ENCODE data around the gene TCTN1. TPM values are rescaled to one million over a fixed set of nuclear protein-coding genes. Genes with fewer than 3 reads are reported as not detected.

TCTN1 gene
- total and polyA plus RNA-seq, 9 of the 15 experiments (the other 6 are each of a cell fraction or from before 2014, with no cell fraction given), result 0.32 to 12.5 (median 4.0) TPM

- TF ChIP-seq RB1 (IDR thresholded peaks at IDR 0.05; ENCODE audit: low read depth), result 0 out of 2 replicates have a peak, but pooled peaks have one; percentile 54
- peak; percentile 38 for TF ChIP-seq TBP (optimal IDR thresholded peaks at IDR 0.05; ENCODE audit: low read depth, low read length)
- no peak for TF ChIP-seq SREBF1 (IDR thresholded peaks at IDR 0.05; ENCODE audit: borderline replicate concordance, low read depth, low read length)
- peak; percentile 31; the same call in 1 of the 2 replicates for TF ChIP-seq CBX5 (IDR thresholded peaks at IDR 0.05; ENCODE audit: borderline replicate concordance, low read depth)
- peak; percentile 16; the same call in 1 of the 2 replicates for TF ChIP-seq ESRRA (IDR thresholded peaks at IDR 0.05; ENCODE audit: borderline replicate concordance, low read depth)
- TF ChIP-seq CTBP1 (IDR thresholded peaks at IDR 0.05; ENCODE audit: borderline replicate concordance), result peak; percentile 84; the same call in 1 of the 2 replicates
- peak; percentile 9; the same call in 1 of the 2 replicates for TF ChIP-seq JUND (IDR thresholded peaks at IDR 0.05; ENCODE audit: borderline replicate concordance, low read depth, low read length)
- no peak; the same call in 2 of the 3 replicates for TF ChIP-seq JUND (tag; IDR thresholded peaks at IDR 0.05; ENCODE audit: borderline replicate concordance, low read depth, low read length)
- TF ChIP-seq IFI16 (CRISPR knock-in tag; IDR thresholded peaks at IDR 0.05), result no peak
- TF ChIP-seq HDAC1 (IDR thresholded peaks at IDR 0.05), result peak in 1 of 2 experiments; percentile 89; a peak in 2 of 4 replicates
- peak; percentile 91 for TF ChIP-seq POLR2G (IDR thresholded peaks at IDR 0.05; ENCODE audit: low read depth, low read length)
- no peak for TF ChIP-seq HDAC3 (IDR thresholded peaks at IDR 0.05; ENCODE audit: borderline replicate concordance, partially characterized antibody)
- peak; percentile 93 for TF ChIP-seq CHD2 (IDR thresholded peaks at IDR 0.05; ENCODE audit: low read depth, low read length)
- peak; percentile 73 for TF ChIP-seq SP1 (CRISPR knock-in tag; IDR thresholded peaks at IDR 0.05)
- TF ChIP-seq CXXC5 (CRISPR knock-in tag; IDR thresholded peaks at IDR 0.05), result peak; percentile 83
- TF ChIP-seq ZBTB11 (CRISPR knock-in tag; IDR thresholded peaks at IDR 0.05), result 0 out of 6 replicates have a peak, but pooled peaks of 1 of the 3 experiments have one; percentile 48
- TF ChIP-seq ETV1 (tag; conservative IDR thresholded peaks at IDR 0.05; ENCODE audit: low read depth), result no peak
- no peak for TF ChIP-seq GTF3C2 (IDR thresholded peaks at IDR 0.05; ENCODE audit: borderline replicate concordance, extremely low read depth, insufficient read length)
- no peak for TF ChIP-seq KDM1A (IDR thresholded peaks at IDR 0.05)
- no peak for TF ChIP-seq WHSC1 (IDR thresholded peaks at IDR 0.05; ENCODE audit: low read length)
Measured at GRCh38 chr12:110613771-110614684, at the start of gene TCTN1 (continued).
